Mesothelial cell of epicardium (in vitro differentiated cells): ENCODE measurements around the gene INTS15. TPM values are rescaled to one million over a fixed set of nuclear protein-coding genes. Genes with fewer than 3 reads are reported as not detected.

Experiments used
- DNase-seq, 2 experiments: peaks; one replicate each; pipeline ENCODE4 v3.0.0; 2021; ENCODE audit warnings: low spot score in 2 of 2; ENCODE audit not compliant: unreplicated experiment in 2 of 2
- H3K27ac Mint-ChIP-seq: 2 replicates; pipeline ENCODE4 v1.8.0; 2021; ENCODE audit warnings: mixed read lengths
- H3K27me3 Mint-ChIP-seq: 2 replicates; pipeline ENCODE4 v1.8.0; 2021; ENCODE audit warnings: low read depth, mixed read lengths
- H3K36me3 Mint-ChIP-seq: 2 replicates; pipeline ENCODE4 v1.8.0; 2021; ENCODE audit warnings: mixed read lengths
- H3K4me1 Mint-ChIP-seq: 2 replicates; pipeline ENCODE4 v1.8.0; 2021; ENCODE audit warnings: mixed read lengths
- H3K4me3 Mint-ChIP-seq: 2 replicates; pipeline ENCODE4 v1.8.0; 2021; ENCODE audit warnings: mild to moderate bottlenecking, moderate library complexity, mixed read lengths
- H3K9me3 Mint-ChIP-seq: 2 replicates; pipeline ENCODE4 v1.8.0; 2021; ENCODE audit warnings: mixed read lengths
- total RNA-seq: library from RNA; stranded (reverse); gene quantifications from 3 replicates; pipeline ENCODE4 v1.2.1, GENCODE V29; 2021
- TF ChIP-seq, protein P1 (sequence below): fragments of 200-600 bp; sonication (generic); IDR thresholded peaks from one replicate; pipeline ENCODE4 v1.5.0; 2021; ENCODE audit warnings: antibody characterized with exemption; ENCODE audit not compliant: unreplicated experiment

Gene INTS15
- total RNA-seq = 44.1 to 44.5 TPM (median 44.4 TPM) in 3 replicates

DNA sequence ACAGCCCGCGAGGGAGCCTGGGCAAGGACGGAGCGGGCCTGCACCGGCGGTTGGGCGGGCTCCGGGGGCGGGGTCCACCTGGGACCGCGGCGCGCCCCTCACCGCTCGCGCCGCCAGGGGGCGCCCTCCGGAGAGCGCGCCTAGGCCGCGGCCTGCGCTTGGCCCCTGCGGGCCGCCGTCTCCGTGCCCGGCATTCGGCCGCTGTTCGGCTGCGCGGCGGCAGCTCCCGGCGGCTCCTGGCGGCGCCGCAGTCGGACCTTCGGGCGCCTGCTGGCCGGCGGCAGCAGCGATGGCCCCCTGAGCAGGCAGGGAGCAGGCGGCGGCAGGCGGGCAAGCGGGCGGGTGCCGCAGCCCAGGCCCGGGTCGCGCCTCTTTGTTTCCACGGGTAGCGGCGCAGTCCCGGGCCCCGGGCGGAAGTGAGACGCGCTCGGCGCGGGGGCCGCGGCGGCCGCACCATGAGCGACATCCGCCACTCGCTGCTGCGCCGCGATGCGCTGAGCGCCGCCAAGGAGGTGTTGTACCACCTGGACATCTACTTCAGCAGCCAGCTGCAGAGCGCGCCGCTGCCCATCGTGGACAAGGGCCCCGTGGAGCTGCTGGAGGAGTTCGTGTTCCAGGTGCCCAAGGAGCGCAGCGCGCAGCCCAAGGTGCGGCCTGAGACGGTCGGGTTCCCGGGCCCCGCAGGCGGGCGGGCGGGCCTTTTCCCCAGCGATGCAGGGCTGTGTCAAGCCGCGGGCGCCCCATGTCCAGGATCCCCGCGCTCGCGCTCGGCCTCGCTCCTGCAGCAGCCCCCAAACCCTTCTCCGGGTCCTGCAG lies at the start of gene INTS15:
INTS15 (plus strand) TSS at position 193 of the 816 bp plus-strand sequence; CDS start at position 456, 263 bp downstream.
- peak within 1 kb of the TSS; percentile 96 for H3K27ac Mint-ChIP-seq
- peaks cover 9% of the 10 kb centered on the region for H3K4me1 Mint-ChIP-seq
- H3K9me3 Mint-ChIP-seq = no peaks in the 10 kb centered on the region
- no peaks in the 10 kb centered on the region for H3K27me3 Mint-ChIP-seq
- H3K4me3 Mint-ChIP-seq = peak within 1 kb of the TSS; percentile 90
- peak; percentile 79 to 89 for DNase-seq
- TF ChIP-seq, protein P1, sequence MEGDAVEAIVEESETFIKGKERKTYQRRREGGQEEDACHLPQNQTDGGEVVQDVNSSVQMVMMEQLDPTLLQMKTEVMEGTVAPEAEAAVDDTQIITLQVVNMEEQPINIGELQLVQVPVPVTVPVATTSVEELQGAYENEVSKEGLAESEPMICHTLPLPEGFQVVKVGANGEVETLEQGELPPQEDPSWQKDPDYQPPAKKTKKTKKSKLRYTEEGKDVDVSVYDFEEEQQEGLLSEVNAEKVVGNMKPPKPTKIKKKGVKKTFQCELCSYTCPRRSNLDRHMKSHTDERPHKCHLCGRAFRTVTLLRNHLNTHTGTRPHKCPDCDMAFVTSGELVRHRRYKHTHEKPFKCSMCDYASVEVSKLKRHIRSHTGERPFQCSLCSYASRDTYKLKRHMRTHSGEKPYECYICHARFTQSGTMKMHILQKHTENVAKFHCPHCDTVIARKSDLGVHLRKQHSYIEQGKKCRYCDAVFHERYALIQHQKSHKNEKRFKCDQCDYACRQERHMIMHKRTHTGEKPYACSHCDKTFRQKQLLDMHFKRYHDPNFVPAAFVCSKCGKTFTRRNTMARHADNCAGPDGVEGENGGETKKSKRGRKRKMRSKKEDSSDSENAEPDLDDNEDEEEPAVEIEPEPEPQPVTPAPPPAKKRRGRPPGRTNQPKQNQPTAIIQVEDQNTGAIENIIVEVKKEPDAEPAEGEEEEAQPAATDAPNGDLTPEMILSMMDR = peak; percentile 86
- H3K36me3 Mint-ChIP-seq = peaks cover 40% of the 10 kb centered on the region

DNA sequence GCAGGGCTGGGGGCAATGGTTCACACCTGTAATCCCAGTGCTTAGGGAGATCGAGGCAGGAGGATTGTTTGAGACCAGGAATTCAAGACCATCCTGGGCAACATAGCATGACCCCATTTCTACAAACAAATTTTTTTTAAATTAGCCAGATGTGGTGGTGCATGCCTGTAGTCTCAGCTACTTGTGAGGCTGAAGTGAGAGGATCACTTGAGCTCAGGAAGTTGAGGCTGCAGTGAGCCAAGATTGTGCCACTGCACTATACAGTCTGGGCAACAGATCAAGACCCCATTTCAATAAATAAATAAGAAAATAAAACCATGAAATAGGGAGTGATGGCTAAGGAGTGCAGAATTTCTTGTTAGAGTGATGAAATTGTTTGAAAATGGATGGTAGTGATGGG lies 47.5 kb upstream of the INTS15 start:
- no peaks in the 10 kb centered on the region for H3K36me3 Mint-ChIP-seq
- H3K27ac Mint-ChIP-seq = no peak overlapping the region
- H3K27me3 Mint-ChIP-seq = peaks cover 27% of the 10 kb centered on the region
- H3K9me3 Mint-ChIP-seq = no peaks in the 10 kb centered on the region
- no peak for DNase-seq
- no peak overlapping the region for H3K4me3 Mint-ChIP-seq
- no peaks in the 10 kb centered on the region for H3K4me1 Mint-ChIP-seq
- TF ChIP-seq, protein P1 = no peak

DNA sequence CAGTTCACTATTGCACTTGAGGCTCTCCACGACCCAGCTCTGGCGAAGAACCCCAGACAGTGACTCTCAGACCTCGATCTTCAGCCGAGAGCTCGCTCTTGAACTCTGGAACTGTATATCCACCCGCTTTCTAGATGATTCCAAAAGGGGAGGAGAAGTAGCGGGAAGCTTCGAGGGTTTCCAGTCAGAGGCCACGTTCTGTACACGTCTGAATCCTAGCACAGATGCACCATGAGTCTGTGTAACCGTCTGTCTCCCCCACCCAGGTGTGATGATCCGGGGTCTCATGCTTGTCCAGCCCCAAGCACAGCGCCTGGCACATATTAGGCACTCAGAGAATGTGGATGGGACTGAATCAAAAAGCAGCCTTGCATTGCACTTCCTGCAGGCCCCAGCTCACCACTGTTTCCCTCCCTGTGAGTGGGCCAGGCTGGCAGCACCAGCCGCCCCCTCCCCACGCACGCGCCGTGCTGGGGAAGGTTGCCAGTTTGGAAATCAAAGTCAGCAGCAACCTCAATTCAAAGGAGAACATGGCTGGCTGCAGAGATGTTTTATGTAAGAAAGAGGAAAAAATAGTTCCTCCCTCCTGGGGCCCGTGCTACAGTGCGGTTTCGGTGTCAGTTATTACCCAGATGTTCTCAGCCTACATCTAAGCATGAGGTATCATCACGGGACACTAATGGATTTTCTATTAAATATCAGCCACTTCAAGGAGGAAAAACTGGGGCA lies 44.3 kb upstream of the INTS15 start:
- Mint-ChIP-seq H3K36me3 (no peaks in the 10 kb centered on the region), H3K9me3 (no peaks in the 10 kb centered on the region), H3K27ac (no peak overlapping the region), H3K27me3 (peaks cover 10% of the 10 kb centered on the region), H3K4me3 (no peak overlapping the region), H3K4me1 (no peaks in the 10 kb centered on the region)
- DNase-seq = no peak
- TF ChIP-seq, protein P1 = no peak

DNA sequence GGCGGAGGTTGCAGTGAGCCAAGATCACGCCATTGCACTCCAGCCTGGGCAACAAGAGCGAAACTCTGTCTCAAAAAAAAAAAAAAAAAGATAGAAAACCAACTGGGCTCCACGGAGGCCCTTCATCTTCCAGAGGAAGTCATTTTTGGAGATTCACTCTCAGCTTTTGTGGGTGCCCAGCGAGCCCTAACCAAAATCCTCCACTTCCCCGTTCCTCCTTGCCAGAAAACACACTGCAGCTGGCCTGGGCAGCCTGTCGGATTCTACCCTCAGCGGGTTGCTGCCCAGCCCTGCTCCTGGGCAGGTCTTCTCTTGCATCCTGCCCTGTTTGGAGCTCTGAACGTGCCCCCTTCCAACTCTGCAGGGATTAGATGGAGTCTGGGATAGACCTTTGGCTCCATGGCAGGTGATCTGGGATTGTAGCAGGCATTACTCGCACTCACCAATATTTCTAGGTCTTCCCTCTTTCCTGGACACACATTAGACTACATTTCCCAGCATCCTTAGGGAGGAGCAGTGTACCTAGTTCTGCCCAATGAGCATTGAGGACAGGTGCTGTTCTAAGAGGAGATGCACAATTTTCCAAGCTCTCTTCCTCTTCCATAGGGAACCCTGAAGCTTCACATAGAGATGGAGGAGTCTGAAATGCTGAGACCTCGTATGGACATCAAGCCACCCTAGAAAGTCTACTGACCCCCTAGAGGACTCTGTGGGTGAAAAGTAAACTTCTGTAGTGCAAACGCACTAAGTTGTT lies 43.1 kb upstream of the INTS15 start:
- Mint-ChIP-seq H3K4me1 (no peaks in the 10 kb centered on the region), H3K36me3 (no peaks in the 10 kb centered on the region), H3K9me3 (no peaks in the 10 kb centered on the region), H3K27me3 (peaks cover 5% of the 10 kb centered on the region), H3K4me3 (no peak overlapping the region), H3K27ac (no peak overlapping the region)
- TF ChIP-seq, protein P1 = no peak
- DNase-seq = no peak

DNA sequence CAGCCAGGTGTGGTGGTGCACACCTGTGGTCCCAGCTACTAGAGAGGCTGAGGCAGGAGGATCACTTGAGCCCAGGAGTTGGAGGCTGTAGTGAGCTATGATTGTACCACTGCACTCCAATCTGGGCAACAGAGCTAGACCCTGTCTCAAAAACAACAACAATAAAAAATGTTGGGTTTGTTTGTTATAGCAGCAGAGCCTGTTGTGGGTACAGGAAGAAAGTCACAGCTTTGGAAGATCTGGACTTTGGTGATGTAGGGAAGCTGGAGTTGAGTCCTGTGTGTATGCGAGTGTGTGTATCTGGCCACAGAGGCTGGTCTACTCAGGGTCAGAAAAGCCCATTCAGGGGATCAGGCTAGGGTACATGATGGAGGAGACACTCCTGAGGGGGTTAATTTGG lies 42.4 kb upstream of the INTS15 start:
- TF ChIP-seq, protein P1 = no peak
- Mint-ChIP-seq H3K27me3 (peaks cover 5% of the 10 kb centered on the region), H3K4me1 (no peaks in the 10 kb centered on the region), H3K36me3 (no peaks in the 10 kb centered on the region), H3K9me3 (no peaks in the 10 kb centered on the region), H3K27ac (no peak overlapping the region), H3K4me3 (no peak overlapping the region)
- DNase-seq = no peak
